DMS 273 treated with DMSO at 0.1 percent for 48 hours (cell line): ENCODE results near the gene PPARD.
"Not testable (repeated sequence)": the region's sequence is repeated elsewhere in the genome, so short reads cannot be mapped to it uniquely, and the experiment has no call there.

Experiments used
- DNase-seq: peaks from one replicate; lab custom pipeline; 2025; lab: John Stamatoyannopoulos, UW

Gene PPARD

GRCh38 chr6:35342258-35343091 is at the start of gene PPARD:
Gene PPARD, plus strand, starts transcription at chr6:35342558. Its CDS starts 68,530 bp downstream, at chr6:35411088.
- peak; percentile 88 for DNase-seq

DNA sequence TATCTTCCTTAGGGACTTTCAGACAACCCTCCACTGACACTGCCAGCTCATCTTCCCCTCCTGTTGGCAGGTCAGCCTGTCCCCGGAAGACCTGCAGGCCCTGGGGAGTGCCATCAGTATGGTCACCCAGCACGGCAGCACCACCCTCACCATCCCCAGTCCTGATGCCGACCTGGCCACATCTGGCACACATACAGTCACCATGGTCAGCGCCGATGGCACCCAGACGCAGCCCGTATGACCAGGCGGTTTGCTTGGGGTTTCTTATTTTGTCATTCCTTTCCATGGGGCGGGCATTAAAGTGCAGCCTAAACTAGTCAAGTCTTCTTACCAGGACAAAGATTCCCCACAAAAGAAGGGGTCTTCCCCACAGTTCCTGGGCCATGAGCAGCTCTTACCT is 48.7 kb upstream of the PPARD start:
- no peak for DNase-seq

GRCh38 chr6:35294308-35294945 is 47.9 kb upstream of the PPARD start:
- DNase-seq: no peak

- no peak for DNase-seq
These were observed 47.3 kb upstream of the PPARD start for GRCh38 chr6:35295036-35295435.

DNA sequence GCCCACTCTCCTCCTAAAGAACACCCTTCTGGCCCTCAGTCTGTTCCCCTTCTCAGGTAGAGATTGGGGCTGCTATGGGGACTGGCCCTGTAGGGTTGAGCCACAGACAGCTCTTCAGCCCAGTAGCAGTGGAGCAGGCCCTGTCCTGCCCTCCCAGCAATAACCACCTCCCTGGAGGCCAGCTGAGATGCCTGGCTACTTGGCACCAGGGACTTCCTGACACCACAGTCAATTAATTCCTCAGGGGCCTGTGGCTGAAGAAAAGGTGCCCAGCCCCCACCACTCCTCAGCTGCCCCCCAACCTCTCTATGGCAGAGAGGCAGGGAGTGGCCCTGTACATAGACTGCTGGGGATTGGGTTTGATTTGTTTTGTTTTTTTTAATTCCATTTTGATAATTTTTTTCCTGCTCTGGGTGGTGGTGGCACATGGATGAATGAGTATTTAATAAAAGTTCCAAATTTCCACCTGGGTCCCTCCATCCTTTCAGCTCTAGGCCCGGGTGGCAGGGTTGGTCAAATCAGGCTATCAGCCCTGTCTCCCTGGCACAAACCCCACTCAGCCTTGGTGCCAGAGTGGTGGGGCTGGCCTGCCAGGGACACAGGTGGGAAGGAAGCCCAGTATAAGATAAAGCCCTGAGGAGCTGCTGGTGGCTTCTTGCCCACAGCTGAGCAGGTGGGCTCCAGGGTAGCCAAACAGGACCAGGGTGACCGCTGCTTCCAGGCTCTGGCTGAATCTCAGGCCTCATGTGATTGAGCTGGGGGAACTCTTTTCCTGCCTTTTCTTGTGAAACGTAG is 46.6 kb upstream of the PPARD start:
- DNase-seq: no peak

DNA sequence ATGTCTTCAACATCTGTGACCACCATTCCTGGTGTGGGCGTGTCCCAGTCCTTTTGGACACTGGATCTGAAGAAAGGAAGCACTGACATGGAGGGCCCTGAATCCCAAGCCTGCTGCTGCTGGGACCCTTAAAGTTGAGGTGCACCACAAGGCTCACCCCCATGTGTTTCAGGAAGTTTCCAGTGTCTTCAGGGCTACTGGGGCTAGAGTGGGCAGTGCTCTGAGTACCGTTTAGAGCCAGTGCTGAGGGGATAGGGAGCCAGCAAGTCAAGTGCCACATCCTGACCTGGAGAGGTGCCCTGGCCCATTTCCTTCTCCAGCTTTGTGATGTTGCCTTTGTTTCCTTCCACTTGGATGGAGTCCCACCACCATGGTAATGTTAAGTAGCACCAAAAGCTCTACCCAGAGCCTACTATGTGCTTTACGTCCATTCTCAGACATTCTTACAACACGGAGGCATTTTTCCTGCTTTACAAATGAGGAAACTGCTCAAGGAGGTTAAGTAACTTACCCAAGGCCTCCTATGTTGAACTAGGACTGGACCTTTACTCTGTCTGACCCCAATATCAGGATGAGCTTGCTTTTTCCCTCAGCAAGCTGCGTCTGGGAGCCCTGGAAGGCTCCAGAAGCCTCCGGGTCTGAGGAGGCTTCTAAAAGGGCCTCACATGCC is 45.3 kb upstream of the PPARD start:
- no peak for DNase-seq

- DNase-seq: peak; percentile 78
These were observed 44.5 kb upstream of the PPARD start, which contains the start of gene DEF6 for GRCh38 chr6:35297601-35298481. Gene DEF6, plus strand, starts transcription at chr6:35297818. Its CDS starts 39 bp downstream, at chr6:35297857.

- no peak for DNase-seq
These were observed 43.7 kb upstream of the PPARD start for GRCh38 chr6:35298625-35299140.

- DNase-seq: no peak
These were observed 42.7 kb upstream of the PPARD start for GRCh38 chr6:35299674-35300073.

GRCh38 chr6:35300848-35301247 is 41.5 kb upstream of the PPARD start:
- DNase-seq: no peak

DNA sequence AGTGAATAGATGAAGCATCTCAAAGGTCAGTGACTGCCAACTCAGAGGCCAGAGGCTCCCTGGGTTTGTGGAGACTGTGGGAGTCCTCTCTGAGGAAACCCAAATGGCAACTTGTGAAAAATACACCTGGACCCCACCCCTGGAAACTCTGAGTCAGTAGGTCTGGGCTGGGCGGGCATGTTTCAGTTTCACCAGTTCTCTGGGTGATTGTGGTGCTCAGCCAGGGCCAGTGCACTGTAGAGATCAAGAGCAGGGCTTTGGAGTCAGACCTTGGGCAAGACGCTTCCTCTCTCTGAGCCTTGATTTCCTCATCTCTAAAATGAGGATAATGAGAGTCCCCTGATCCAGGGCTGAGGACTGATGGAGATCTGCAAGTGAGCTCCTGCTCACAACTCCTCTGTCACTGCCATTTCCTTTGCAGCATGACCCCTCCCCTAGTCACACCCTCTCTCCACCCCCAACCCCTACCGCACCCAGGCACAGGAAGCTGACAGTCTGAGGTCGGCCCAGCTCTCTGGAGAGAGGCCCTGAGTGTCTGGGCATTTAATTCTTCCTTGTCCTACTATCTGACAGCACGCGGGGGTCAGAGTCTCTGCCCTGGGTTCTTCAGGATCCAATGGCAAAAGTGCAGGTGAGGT is 39.6 kb upstream of the PPARD start:
- no peak for DNase-seq

GRCh38 chr6:35304299-35304698 is 38.1 kb upstream of the PPARD start:
- DNase-seq: no peak

GRCh38 chr6:35305117-35305516 is 37.2 kb upstream of the PPARD start:
- no peak for DNase-seq

GRCh38 chr6:35307138-35307537 is 35.2 kb upstream of the PPARD start:
- not testable (repeated sequence) for DNase-seq

DNA sequence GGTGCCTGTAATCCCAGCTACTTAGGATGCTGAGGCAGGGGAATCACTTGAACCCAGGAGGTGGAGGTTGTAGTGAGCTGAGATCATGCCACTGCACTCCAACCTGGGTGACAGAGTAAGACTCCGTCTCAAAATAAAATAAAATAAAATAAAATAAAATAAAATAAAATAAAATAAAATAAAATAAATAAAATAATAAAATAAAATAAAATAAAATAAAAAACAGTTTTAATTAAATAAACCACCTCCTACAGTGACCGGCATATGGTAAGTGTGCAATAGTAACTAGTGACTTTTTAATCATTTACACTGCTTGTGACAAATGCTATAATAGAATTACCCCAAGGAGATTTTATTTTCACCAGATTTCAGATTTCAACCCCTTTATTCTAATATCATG is 33.8 kb upstream of the PPARD start:
- DNase-seq: not testable (repeated sequence)

GRCh38 chr6:35309611-35310264 is 32.6 kb upstream of the PPARD start:
- DNase-seq: no peak

- no peak for DNase-seq
These were observed 32.0 kb upstream of the PPARD start for GRCh38 chr6:35310265-35310831.

DNA sequence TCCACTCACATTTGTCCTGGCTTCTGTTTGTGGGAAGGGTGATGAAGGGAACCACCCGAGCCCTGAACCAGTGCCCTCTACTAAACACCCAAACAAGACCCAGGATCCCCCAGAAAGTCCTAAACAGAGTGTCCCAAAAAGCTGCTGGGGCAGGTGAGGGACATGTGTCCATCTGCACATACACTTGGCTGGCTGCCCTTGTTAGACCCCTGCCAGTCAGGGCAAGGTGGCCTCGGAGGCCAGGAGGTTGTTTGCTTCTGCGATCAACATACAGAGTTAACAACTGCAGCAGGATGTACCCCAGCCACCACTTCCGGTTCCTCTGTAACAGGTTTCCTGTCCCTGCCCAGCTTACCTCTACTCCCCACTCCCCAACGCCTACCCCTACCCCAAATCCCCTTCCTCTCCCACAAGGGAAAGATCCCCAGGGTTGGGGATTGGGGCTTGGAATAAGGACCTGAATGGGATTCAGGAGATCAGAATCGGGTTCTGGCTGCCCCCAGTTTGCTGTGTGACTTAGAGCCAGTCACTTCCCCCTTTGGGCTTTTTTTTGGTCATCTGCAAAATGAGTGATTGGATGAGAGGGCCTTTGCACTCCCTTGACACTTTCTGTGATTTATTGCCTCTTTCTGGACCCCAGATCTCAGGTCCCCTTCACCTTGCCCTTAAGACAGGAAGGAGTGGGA is 30.8 kb upstream of the PPARD start:
- no peak for DNase-seq
